ENCODE results near the gene C7orf57. TPM values are rescaled to one million over a fixed set of nuclear protein-coding genes. Genes with fewer than 3 reads are reported as not detected.
"Not testable (repeated sequence)": the region's sequence is repeated elsewhere in the genome, so short reads cannot be mapped to it uniquely, and the experiment has no call there.

Gene C7orf57
- polyA plus RNA-seq (2013, experiment 1 of 2): 0.26 TPM
- 0.35 TPM for polyA plus RNA-seq (2013, experiment 2 of 2)

GRCh38 chr7:48035301-48035966 lies at the start of gene C7orf57:
Gene C7orf57, plus strand, starts transcription at chr7:48035543. Its CDS starts 766 bp downstream, at chr7:48036309.
- Histone ChIP-seq H3K27ac (ENCODE audit: low read depth, low read length, severe bottlenecking) (no peak within 1 kb of the TSS), H3K4me3 (ENCODE audit: extremely low read depth, insufficient read depth, low read length, poor library complexity, severe bottlenecking) (peak within 1 kb of the TSS; percentile 54), H3K9me3 (ENCODE audit: control insufficient read depth, low read length) (no peaks in the 10 kb centered on the region), H3K4me1 (ENCODE audit: control insufficient read depth, insufficient read depth, low read length, poor library complexity, severe bottlenecking) (peaks cover 4% of the 10 kb centered on the region), H3K36me3 (ENCODE audit: control insufficient read depth, insufficient read depth, low read length) (no peaks in the 10 kb centered on the region)
- WGBS, 2 experiments (ENCODE audit: insufficient coverage in 2 of 2): 0 to 1% methylated on average over 48 to 58 of the region's 62 CpGs

- H3K9me3 ChIP-seq (ENCODE audit: control insufficient read depth, low read length): no peaks in the 10 kb centered on the region
- no peak overlapping the region for H3K4me3 ChIP-seq (ENCODE audit: extremely low read depth, insufficient read depth, low read length, poor library complexity, severe bottlenecking)
- 80 to 91% methylated on average over 4 of the region's 8 CpGs for WGBS, 2 experiments (ENCODE audit: insufficient coverage in 2 of 2)
- H3K27ac ChIP-seq (ENCODE audit: low read depth, low read length, severe bottlenecking): no peak overlapping the region
- H3K36me3 ChIP-seq (ENCODE audit: control insufficient read depth, insufficient read depth, low read length): no peaks in the 10 kb centered on the region
- H3K4me1 ChIP-seq (ENCODE audit: control insufficient read depth, insufficient read depth, low read length, poor library complexity, severe bottlenecking): peaks cover 11% of the 10 kb centered on the region
Measured at GRCh38 chr7:47988496-47989386, 46.6 kb upstream of the C7orf57 start.

- H3K4me1 ChIP-seq (ENCODE audit: control insufficient read depth, insufficient read depth, low read length, poor library complexity, severe bottlenecking): peaks cover 11% of the 10 kb centered on the region
- WGBS, 2 experiments (ENCODE audit: insufficient coverage in 2 of 2): 51 to 60% methylated on average over 4 to 6 of the region's 10 CpGs
- H3K36me3 ChIP-seq (ENCODE audit: control insufficient read depth, insufficient read depth, low read length); H3K9me3 ChIP-seq (ENCODE audit: control insufficient read depth, low read length); H3K4me3 ChIP-seq (ENCODE audit: extremely low read depth, insufficient read depth, low read length, poor library complexity, severe bottlenecking); H3K27ac ChIP-seq (ENCODE audit: low read depth, low read length, severe bottlenecking): not testable (repeated sequence)
Measured at GRCh38 chr7:47989607-47990400, 45.5 kb upstream of the C7orf57 start.

GRCh38 chr7:47990592-47990991 lies 44.8 kb upstream of the C7orf57 start:
- Histone ChIP-seq H3K27ac (ENCODE audit: low read depth, low read length, severe bottlenecking) (no peak overlapping the region), H3K36me3 (ENCODE audit: control insufficient read depth, insufficient read depth, low read length) (no peaks in the 10 kb centered on the region), H3K9me3 (ENCODE audit: control insufficient read depth, low read length) (no peaks in the 10 kb centered on the region), H3K4me3 (ENCODE audit: extremely low read depth, insufficient read depth, low read length, poor library complexity, severe bottlenecking) (no peak overlapping the region), H3K4me1 (ENCODE audit: control insufficient read depth, insufficient read depth, low read length, poor library complexity, severe bottlenecking) (peaks cover 11% of the 10 kb centered on the region)
- WGBS, 2 experiments (ENCODE audit: insufficient coverage in 2 of 2): 87% methylated on average over 2 of the region's 5 CpGs; no CpG with 5 or more reads in 1 of the 2 experiments

- peaks cover 11% of the 10 kb centered on the region for H3K4me1 ChIP-seq (ENCODE audit: control insufficient read depth, insufficient read depth, low read length, poor library complexity, severe bottlenecking)
- H3K36me3 ChIP-seq (ENCODE audit: control insufficient read depth, insufficient read depth, low read length): no peaks in the 10 kb centered on the region
- no CpG with 5 or more reads among the region's 1 CpG for WGBS, 2 experiments (ENCODE audit: insufficient coverage in 2 of 2)
- H3K9me3 ChIP-seq (ENCODE audit: control insufficient read depth, low read length): no peaks in the 10 kb centered on the region
- no peak overlapping the region for H3K4me3 ChIP-seq (ENCODE audit: extremely low read depth, insufficient read depth, low read length, poor library complexity, severe bottlenecking)
- H3K27ac ChIP-seq (ENCODE audit: low read depth, low read length, severe bottlenecking): peak overlapping the region; percentile 55
Measured at GRCh38 chr7:47991270-47991669, 44.1 kb upstream of the C7orf57 start.

GRCh38 chr7:47991741-47992311 lies 43.5 kb upstream of the C7orf57 start:
- H3K36me3 ChIP-seq (ENCODE audit: control insufficient read depth, insufficient read depth, low read length): no peaks in the 10 kb centered on the region
- WGBS, 2 experiments (ENCODE audit: insufficient coverage in 2 of 2): 3 to 6% methylated on average over 18 to 23 of the region's 26 CpGs
- no peaks in the 10 kb centered on the region for H3K9me3 ChIP-seq (ENCODE audit: control insufficient read depth, low read length)
- peaks cover 11% of the 10 kb centered on the region for H3K4me1 ChIP-seq (ENCODE audit: control insufficient read depth, insufficient read depth, low read length, poor library complexity, severe bottlenecking)
- H3K27ac ChIP-seq (ENCODE audit: low read depth, low read length, severe bottlenecking): peak overlapping the region; percentile 55
- H3K4me3 ChIP-seq (ENCODE audit: extremely low read depth, insufficient read depth, low read length, poor library complexity, severe bottlenecking): peak overlapping the region; percentile 36

GRCh38 chr7:47992446-47992845 lies 42.9 kb upstream of the C7orf57 start:
- 43 to 100% methylated on average over 1 to 3 of the region's 3 CpGs for WGBS, 2 experiments (ENCODE audit: insufficient coverage in 2 of 2)
- no peaks in the 10 kb centered on the region for H3K9me3 ChIP-seq (ENCODE audit: control insufficient read depth, low read length)
- H3K4me1 ChIP-seq (ENCODE audit: control insufficient read depth, insufficient read depth, low read length, poor library complexity, severe bottlenecking): peaks cover 11% of the 10 kb centered on the region
- H3K4me3 ChIP-seq (ENCODE audit: extremely low read depth, insufficient read depth, low read length, poor library complexity, severe bottlenecking): peak overlapping the region; percentile 36
- peak overlapping the region; percentile 55 for H3K27ac ChIP-seq (ENCODE audit: low read depth, low read length, severe bottlenecking)
- H3K36me3 ChIP-seq (ENCODE audit: control insufficient read depth, insufficient read depth, low read length): no peaks in the 10 kb centered on the region

GRCh38 chr7:47999413-47999812 lies 35.9 kb upstream of the C7orf57 start:
- H3K4me3 ChIP-seq (ENCODE audit: extremely low read depth, insufficient read depth, low read length, poor library complexity, severe bottlenecking): no peak overlapping the region
- no peaks in the 10 kb centered on the region for H3K36me3 ChIP-seq (ENCODE audit: control insufficient read depth, insufficient read depth, low read length)
- WGBS, 2 experiments (ENCODE audit: insufficient coverage in 2 of 2): 89 to 92% methylated on average over 11 of the region's 12 CpGs
- peaks cover 7% of the 10 kb centered on the region for H3K9me3 ChIP-seq (ENCODE audit: control insufficient read depth, low read length)
- no peak overlapping the region for H3K27ac ChIP-seq (ENCODE audit: low read depth, low read length, severe bottlenecking)
- no peaks in the 10 kb centered on the region for H3K4me1 ChIP-seq (ENCODE audit: control insufficient read depth, insufficient read depth, low read length, poor library complexity, severe bottlenecking)

- not testable (repeated sequence) for H3K9me3 ChIP-seq (ENCODE audit: control insufficient read depth, low read length); H3K4me3 ChIP-seq (ENCODE audit: extremely low read depth, insufficient read depth, low read length, poor library complexity, severe bottlenecking); H3K36me3 ChIP-seq (ENCODE audit: control insufficient read depth, insufficient read depth, low read length); H3K27ac ChIP-seq (ENCODE audit: low read depth, low read length, severe bottlenecking); H3K4me1 ChIP-seq (ENCODE audit: control insufficient read depth, insufficient read depth, low read length, poor library complexity, severe bottlenecking)
- WGBS, 2 experiments (ENCODE audit: insufficient coverage in 2 of 2): 74 to 94% methylated on average over 9 to 11 of the region's 13 CpGs
Measured at GRCh38 chr7:48000164-48000563, 35.2 kb upstream of the C7orf57 start.

- peaks cover 7% of the 10 kb centered on the region for H3K9me3 ChIP-seq (ENCODE audit: control insufficient read depth, low read length)
- H3K27ac ChIP-seq (ENCODE audit: low read depth, low read length, severe bottlenecking): no peak overlapping the region
- H3K4me3 ChIP-seq (ENCODE audit: extremely low read depth, insufficient read depth, low read length, poor library complexity, severe bottlenecking): no peak overlapping the region
- H3K36me3 ChIP-seq (ENCODE audit: control insufficient read depth, insufficient read depth, low read length): no peaks in the 10 kb centered on the region
- H3K4me1 ChIP-seq (ENCODE audit: control insufficient read depth, insufficient read depth, low read length, poor library complexity, severe bottlenecking): no peaks in the 10 kb centered on the region
- WGBS, 2 experiments (ENCODE audit: insufficient coverage in 2 of 2): 86% methylated on average over 1 of the region's 2 CpGs; no CpG with 5 or more reads in 1 of the 2 experiments
Measured at GRCh38 chr7:48004032-48004431, 31.3 kb upstream of the C7orf57 start.

All from mesodermal cell (in vitro differentiated cells).